ENCODE data around the gene ACTR1B.
A peak's percentile ranks its signal among the peaks of the same experiment; 100 is the strongest.

ACTR1B gene

DNA sequence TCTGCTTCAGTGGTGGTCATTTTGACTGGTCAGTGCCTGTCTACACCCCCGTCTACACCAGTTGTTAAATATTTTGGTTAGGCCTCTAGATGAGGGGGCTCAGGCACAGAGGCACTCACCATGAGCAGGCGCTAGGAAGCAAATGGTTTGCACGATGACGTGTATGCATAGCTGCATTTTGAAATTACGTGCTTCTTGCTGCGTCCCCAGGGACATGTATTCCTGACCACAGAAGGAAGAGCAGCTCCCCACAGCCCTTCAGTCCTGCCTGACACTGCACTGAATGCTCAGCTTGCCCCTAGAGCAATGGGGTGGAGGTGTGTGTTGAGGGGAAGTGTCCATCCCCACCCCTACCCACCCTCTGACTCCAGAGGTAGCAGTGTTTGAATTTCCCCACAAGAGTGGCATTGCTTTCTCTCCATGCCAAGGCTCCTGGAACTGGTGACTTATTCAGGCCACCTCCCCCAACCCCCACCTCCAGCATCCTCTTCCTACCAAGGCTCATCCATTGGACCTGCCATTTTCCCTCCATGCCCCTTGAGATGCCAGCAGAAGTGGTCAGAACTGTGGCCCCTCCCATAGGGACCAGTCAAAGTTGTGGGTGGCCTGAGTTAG lies 38.1 kb upstream of the ACTR1B start:
- Histone ChIP-seq H3K27me3 (ENCODE audit: low read depth, low read length) (no peaks in the 10 kb centered on the region), H3K9me3 (ENCODE audit: insufficient read depth, low read length) (no peaks in the 10 kb centered on the region), H3K27ac (ENCODE audit: low read length) (no peak overlapping the region), H3K4me2 (ENCODE audit: low read length) (no peak overlapping the region), H3K36me3 (replicated peaks; ENCODE audit: low read depth, low read length) (no peaks in the 10 kb centered on the region), H3K4me1 (ENCODE audit: low read length) (peaks cover 13% of the 10 kb centered on the region), H3K9ac (ENCODE audit: low read length) (no peak overlapping the region), H3K79me2 (ENCODE audit: low read length) (no peaks in the 10 kb centered on the region), H4K20me1 (ENCODE audit: insufficient read depth, low read length) (no peaks in the 10 kb centered on the region), H2AFZ (ENCODE audit: low read depth, low read length) (no peak overlapping the region), H3K4me3 (ENCODE audit: low read length) (no peak overlapping the region)
- no peak for TF ChIP-seq EZH2phosphoT487 (IDR thresholded peaks at IDR 0.05; ENCODE audit: low read depth)
- TF ChIP-seq, protein P1, sequence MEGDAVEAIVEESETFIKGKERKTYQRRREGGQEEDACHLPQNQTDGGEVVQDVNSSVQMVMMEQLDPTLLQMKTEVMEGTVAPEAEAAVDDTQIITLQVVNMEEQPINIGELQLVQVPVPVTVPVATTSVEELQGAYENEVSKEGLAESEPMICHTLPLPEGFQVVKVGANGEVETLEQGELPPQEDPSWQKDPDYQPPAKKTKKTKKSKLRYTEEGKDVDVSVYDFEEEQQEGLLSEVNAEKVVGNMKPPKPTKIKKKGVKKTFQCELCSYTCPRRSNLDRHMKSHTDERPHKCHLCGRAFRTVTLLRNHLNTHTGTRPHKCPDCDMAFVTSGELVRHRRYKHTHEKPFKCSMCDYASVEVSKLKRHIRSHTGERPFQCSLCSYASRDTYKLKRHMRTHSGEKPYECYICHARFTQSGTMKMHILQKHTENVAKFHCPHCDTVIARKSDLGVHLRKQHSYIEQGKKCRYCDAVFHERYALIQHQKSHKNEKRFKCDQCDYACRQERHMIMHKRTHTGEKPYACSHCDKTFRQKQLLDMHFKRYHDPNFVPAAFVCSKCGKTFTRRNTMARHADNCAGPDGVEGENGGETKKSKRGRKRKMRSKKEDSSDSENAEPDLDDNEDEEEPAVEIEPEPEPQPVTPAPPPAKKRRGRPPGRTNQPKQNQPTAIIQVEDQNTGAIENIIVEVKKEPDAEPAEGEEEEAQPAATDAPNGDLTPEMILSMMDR (IDR thresholded peaks at IDR 0.05; ENCODE audit: low read depth, low read length) = no peak

DNA sequence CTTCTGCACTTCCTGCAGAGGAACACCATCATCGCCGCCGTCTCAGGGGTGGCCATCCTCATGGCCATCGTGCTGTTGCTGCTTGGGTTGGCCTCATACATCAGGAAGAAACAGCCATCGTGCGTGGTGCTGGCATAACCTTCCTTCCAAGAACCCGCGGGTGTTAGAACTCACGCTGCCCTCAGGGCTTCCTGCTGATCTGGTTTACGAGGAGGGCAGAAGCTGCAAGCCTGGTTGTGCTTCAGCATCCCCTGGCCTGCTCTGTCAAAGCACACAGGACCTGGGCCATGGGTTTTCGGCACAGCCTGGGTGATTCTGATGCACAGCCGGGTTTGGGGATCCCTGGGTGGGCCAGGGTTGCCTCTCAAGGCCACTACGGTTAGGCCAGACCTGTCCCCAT lies 37.3 kb upstream of the ACTR1B start:
- no peaks in the 10 kb centered on the region for H3K9me3 ChIP-seq (ENCODE audit: insufficient read depth, low read length)
- no peak overlapping the region for H3K4me2 ChIP-seq (ENCODE audit: low read length)
- peaks cover 16% of the 10 kb centered on the region for H3K4me1 ChIP-seq (ENCODE audit: low read length)
- H3K4me3 ChIP-seq (ENCODE audit: low read length) = no peak overlapping the region
- H3K9ac ChIP-seq (ENCODE audit: low read length) = no peak overlapping the region
- H3K36me3 ChIP-seq (replicated peaks; ENCODE audit: low read depth, low read length) = no peaks in the 10 kb centered on the region
- H4K20me1 ChIP-seq (ENCODE audit: insufficient read depth, low read length) = no peaks in the 10 kb centered on the region
- no peak overlapping the region for H2AFZ ChIP-seq (ENCODE audit: low read depth, low read length)
- TF ChIP-seq EZH2phosphoT487 (IDR thresholded peaks at IDR 0.05; ENCODE audit: low read depth) = no peak
- TF ChIP-seq, protein P1 (IDR thresholded peaks at IDR 0.05; ENCODE audit: low read depth, low read length) = no peak
- no peaks in the 10 kb centered on the region for H3K79me2 ChIP-seq (ENCODE audit: low read length)
- no peak overlapping the region for H3K27ac ChIP-seq (ENCODE audit: low read length)
- H3K27me3 ChIP-seq (ENCODE audit: low read depth, low read length) = no peaks in the 10 kb centered on the region

DNA sequence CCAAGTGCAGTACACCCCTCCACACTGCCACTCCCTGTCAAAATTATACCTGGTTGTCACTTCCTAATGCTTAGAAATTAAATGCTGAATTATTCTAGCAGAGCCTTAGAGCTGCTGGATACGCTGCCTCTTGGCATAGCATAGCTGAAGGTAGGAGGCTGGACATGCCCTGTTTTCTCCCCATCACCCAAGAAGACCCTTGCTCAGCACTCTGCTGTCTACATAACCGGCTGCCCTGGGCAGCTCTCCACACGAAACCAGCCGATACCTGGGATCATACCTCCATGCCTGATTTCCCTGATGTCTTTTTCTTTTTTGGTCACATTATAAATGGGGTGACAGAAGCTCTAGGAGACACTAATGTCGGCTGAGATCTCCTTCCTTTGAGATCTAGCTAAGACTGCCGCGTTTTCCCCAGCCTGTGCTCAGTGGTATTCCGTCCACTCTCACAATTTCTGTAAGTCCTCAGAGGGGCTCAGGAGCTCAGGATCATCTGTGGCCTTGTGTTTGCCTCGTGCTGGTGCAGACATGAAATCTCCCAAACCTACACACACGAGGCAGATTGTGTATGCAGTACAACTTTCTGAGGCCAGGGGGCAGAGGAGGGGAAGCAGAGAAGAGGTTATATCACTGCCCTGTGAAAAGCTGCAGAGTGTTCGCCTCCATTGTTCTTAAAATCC lies 36.1 kb upstream of the ACTR1B start:
- Histone ChIP-seq H3K4me3 (ENCODE audit: low read length) (no peak overlapping the region), H3K79me2 (ENCODE audit: low read length) (no peaks in the 10 kb centered on the region), H2AFZ (ENCODE audit: low read depth, low read length) (peak overlapping the region; percentile 52; the same call in 1 of the 2 replicates), H3K27ac (ENCODE audit: low read length) (no peak overlapping the region), H3K27me3 (ENCODE audit: low read depth, low read length) (no peaks in the 10 kb centered on the region), H4K20me1 (ENCODE audit: insufficient read depth, low read length) (no peaks in the 10 kb centered on the region), H3K9ac (ENCODE audit: low read length) (no peak overlapping the region), H3K9me3 (ENCODE audit: insufficient read depth, low read length) (no peaks in the 10 kb centered on the region), H3K4me1 (ENCODE audit: low read length) (peaks cover 16% of the 10 kb centered on the region), H3K4me2 (ENCODE audit: low read length) (peak overlapping the region; percentile 33), H3K36me3 (replicated peaks; ENCODE audit: low read depth, low read length) (no peaks in the 10 kb centered on the region)
- TF ChIP-seq, protein P1 (IDR thresholded peaks at IDR 0.05; ENCODE audit: low read depth, low read length) = peak; percentile 65
- no peak for TF ChIP-seq EZH2phosphoT487 (IDR thresholded peaks at IDR 0.05; ENCODE audit: low read depth)

DNA sequence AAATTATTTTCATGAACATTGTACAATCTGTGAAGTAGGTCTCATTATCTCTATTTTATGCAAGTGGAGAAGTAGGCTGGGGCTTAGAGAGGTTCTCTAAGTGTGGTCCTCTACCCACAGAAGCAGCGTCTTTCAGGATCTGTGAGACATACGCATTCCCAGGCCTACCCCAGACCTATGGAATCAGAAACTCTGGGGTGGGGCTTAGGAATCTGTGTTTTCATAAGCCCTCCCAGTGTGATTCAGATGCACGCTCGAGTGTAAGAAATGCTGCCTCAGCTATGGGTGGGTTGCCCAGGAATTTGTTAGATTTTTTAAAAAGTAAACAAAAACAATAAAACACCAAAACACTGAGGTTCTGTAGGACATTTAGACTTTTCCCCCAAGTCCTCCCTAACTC lies 34.7 kb upstream of the ACTR1B start:
- no peaks in the 10 kb centered on the region for H4K20me1 ChIP-seq (ENCODE audit: insufficient read depth, low read length)
- H3K27ac ChIP-seq (ENCODE audit: low read length) = no peak overlapping the region
- peaks cover 16% of the 10 kb centered on the region for H3K4me1 ChIP-seq (ENCODE audit: low read length)
- H3K9ac ChIP-seq (ENCODE audit: low read length) = no peak overlapping the region
- H3K27me3 ChIP-seq (ENCODE audit: low read depth, low read length) = no peaks in the 10 kb centered on the region
- H3K9me3 ChIP-seq (ENCODE audit: insufficient read depth, low read length) = no peaks in the 10 kb centered on the region
- 0 out of 2 replicates have a peak overlapping the region, but pooled peaks have one; percentile 29 for H3K4me2 ChIP-seq (ENCODE audit: low read length)
- TF ChIP-seq, protein P1 (IDR thresholded peaks at IDR 0.05; ENCODE audit: low read depth, low read length) = no peak
- TF ChIP-seq EZH2phosphoT487 (IDR thresholded peaks at IDR 0.05; ENCODE audit: low read depth) = no peak
- no peak overlapping the region for H3K4me3 ChIP-seq (ENCODE audit: low read length)
- no peaks in the 10 kb centered on the region for H3K79me2 ChIP-seq (ENCODE audit: low read length)
- H2AFZ ChIP-seq (ENCODE audit: low read depth, low read length) = no peak overlapping the region
- no peaks in the 10 kb centered on the region for H3K36me3 ChIP-seq (replicated peaks; ENCODE audit: low read depth, low read length)
